Gastrocnemius medialis (tissue), 4 donors: ENCODE data around the gene RSAD2.

Source experiments
- CTCF ChIP-seq, 5 experiments: fragments of 450-650 bp in 3 of 5; fragments of 200-600 bp in 2 of 5; sonication (generic) in 2 of 5; IDR thresholded peaks in 4 of 5; conservative IDR thresholded peaks in 1 of 5; 1 replicate in 4 of 5; 2 replicates in 1 of 5; pipeline ENCODE4 v1.5.1; 2016 to 2019; ENCODE audit warnings: antibody characterized with exemption in 5 of 5, mild to moderate bottlenecking in 3 of 5, moderate library complexity in 3 of 5
- POLR2A ChIP-seq, 2 donors: fragments of 450-650 bp; IDR thresholded peaks; one replicate each; pipeline ENCODE4 v1.6.1; 2017; ENCODE audit warnings: antibody characterized with exemption in 2 of 2, mild to moderate bottlenecking in 2 of 2, moderate library complexity in 2 of 2

GRCh38 chr2:6835467-6835866 is 42.1 kb upstream of the RSAD2 start:
- TF ChIP-seq CTCF (IDR thresholded peaks at IDR 0.05 in 4 of 5, conservative IDR thresholded peaks at IDR 0.05 in 1 of 5): no peak
- no peak for TF ChIP-seq POLR2A (IDR thresholded peaks at IDR 0.05)
